H9 (cell line): ENCODE results near the gene ZNF766. TPM values are rescaled to one million over a fixed set of nuclear protein-coding genes. Genes with fewer than 3 reads are reported as not detected.

Experiments used
- DNase-seq: peaks from one replicate; pipeline ENCODE4 v3.0.0-alpha.2; 2017
- H2AFZ ChIP-seq: one replicate; pipeline ENCODE4 v1.6.1; 2013; ENCODE audit warnings: mild to moderate bottlenecking, low read length, control low read depth, moderate library complexity
- H2AK5ac ChIP-seq: 2 replicates; pipeline ENCODE4 v1.6.1; 2013; ENCODE audit warnings: low read length, control low read depth, mixed read lengths; ENCODE audit not compliant: insufficient read length
- H2BK120ac ChIP-seq: one replicate; pipeline ENCODE4 v1.6.1; 2013; ENCODE audit warnings: low read depth, mild to moderate bottlenecking, low read length, control low read depth, inconsistent platforms; ENCODE audit not compliant: poor library complexity, severe bottlenecking
- H2BK12ac ChIP-seq: 2 replicates; pipeline ENCODE4 v1.6.1; 2013; ENCODE audit warnings: low read length, control low read depth, mixed read lengths, low read depth; ENCODE audit not compliant: insufficient read length
- H2BK15ac ChIP-seq: 2 replicates; pipeline ENCODE4 v1.6.1; 2013; ENCODE audit warnings: low read depth, low read length, control low read depth
- H2BK20ac ChIP-seq: one replicate; pipeline ENCODE4 v1.6.1; 2013; ENCODE audit warnings: low read depth, mild to moderate bottlenecking, low read length, control low read depth, inconsistent platforms; ENCODE audit not compliant: poor library complexity, severe bottlenecking
- H2BK5ac ChIP-seq: 2 replicates; pipeline ENCODE4 v1.6.1; 2013; ENCODE audit warnings: low read length, control low read depth, mixed read lengths; ENCODE audit not compliant: insufficient read length
- H3K14ac ChIP-seq: 2 replicates; pipeline ENCODE4 v1.6.1; 2013; ENCODE audit warnings: low read length, control low read depth; ENCODE audit not compliant: insufficient read depth
- H3K18ac ChIP-seq: 2 replicates; pipeline ENCODE4 v1.6.1; 2013; ENCODE audit warnings: low read depth, mild to moderate bottlenecking, mixed read lengths, low read length, control low read depth; ENCODE audit not compliant: insufficient read length
- H3K23ac ChIP-seq: 2 replicates; pipeline ENCODE4 v1.6.1; 2013; ENCODE audit warnings: low read length, control low read depth, mixed read lengths, low read depth; ENCODE audit not compliant: insufficient read length
- H3K23me2 ChIP-seq: 2 replicates; pipeline ENCODE4 v1.6.1; 2013; ENCODE audit warnings: low read depth, mild to moderate bottlenecking, mixed read lengths, low read length, control low read depth; ENCODE audit not compliant: insufficient read length, poor library complexity, severe bottlenecking
- H3K27ac ChIP-seq: 2 replicates; pipeline ENCODE4 v1.5.1; 2013; ENCODE audit warnings: low read length, control low read depth, mixed read lengths, low read depth; ENCODE audit not compliant: insufficient read length
- H3K27me3 ChIP-seq: 2 replicates; pipeline ENCODE4 v1.6.1; 2013; ENCODE audit warnings: low read length, control low read depth, inconsistent platforms; ENCODE audit not compliant: insufficient read depth
- H3K4ac ChIP-seq: 2 replicates; pipeline ENCODE4 v1.6.1; 2013; ENCODE audit warnings: low read depth, mild to moderate bottlenecking, control low read depth, inconsistent platforms, low read length, moderate library complexity
- H3K4me1 ChIP-seq: 2 replicates; pipeline ENCODE4 v1.6.1; 2013; ENCODE audit warnings: low read length, control low read depth, inconsistent platforms; ENCODE audit not compliant: insufficient read depth
- H3K4me2 ChIP-seq: 2 replicates; pipeline ENCODE4 v1.6.1; 2013; ENCODE audit warnings: low read length, control low read depth, mixed read lengths; ENCODE audit not compliant: insufficient read length, insufficient read depth
- H3K56ac ChIP-seq: 2 replicates; pipeline ENCODE4 v1.6.1; 2013; ENCODE audit warnings: low read depth, mild to moderate bottlenecking, mixed read lengths, low read length, control low read depth; ENCODE audit not compliant: insufficient read length
- H3K79me1 ChIP-seq: 2 replicates; pipeline ENCODE4 v1.6.1; 2013; ENCODE audit warnings: low read depth, mild to moderate bottlenecking, moderate library complexity, low read length, control low read depth, inconsistent platforms; ENCODE audit not compliant: insufficient read depth, poor library complexity, severe bottlenecking
- H3K79me2 ChIP-seq: 2 replicates; pipeline ENCODE4 v1.6.1; 2013; ENCODE audit warnings: low read length, control low read depth, inconsistent platforms; ENCODE audit not compliant: insufficient read depth
- H3K9ac ChIP-seq: 2 replicates; pipeline ENCODE4 v1.6.1; 2013; ENCODE audit warnings: low read length, control low read depth, mixed read lengths; ENCODE audit not compliant: insufficient read length; ENCODE audit errors: extremely low read depth
- H3K9me3 ChIP-seq: one replicate; pipeline ENCODE4 v1.6.1; 2013; ENCODE audit warnings: low read depth, low read length, inconsistent platforms; ENCODE audit not compliant: control insufficient read depth
- H3T11ph ChIP-seq: one replicate; pipeline ENCODE4 v1.6.1; 2013; ENCODE audit warnings: mild to moderate bottlenecking, low read length, control low read depth, inconsistent platforms
- H4K20me1 ChIP-seq: one replicate; pipeline ENCODE4 v1.6.1; 2013; ENCODE audit not compliant: control insufficient read depth, insufficient read length, insufficient read depth
- H4K5ac ChIP-seq: 2 replicates; pipeline ENCODE4 v1.6.1; 2013; ENCODE audit warnings: low read depth, mild to moderate bottlenecking, mixed read lengths, low read length, control low read depth; ENCODE audit not compliant: insufficient read length
- H4K8ac ChIP-seq: replicated peaks from 2 replicates; pipeline ENCODE4 v1.6.1; 2013; ENCODE audit warnings: low read length, control low read depth, mixed read lengths, low read depth; ENCODE audit not compliant: insufficient read length
- H4K91ac ChIP-seq: 2 replicates; pipeline ENCODE4 v1.6.1; 2013; ENCODE audit warnings: low read depth, mild to moderate bottlenecking, moderate library complexity, mixed read lengths, low read length, control low read depth; ENCODE audit not compliant: insufficient read length
- H3K27ac Mint-ChIP-seq, 3 experiments: 2 replicates in 2 of 3; 3 replicates in 1 of 3; pipeline ENCODE4 v1.8.0; 2020 to 2021; ENCODE audit warnings: mixed read lengths in 3 of 3, mild to moderate bottlenecking in 1 of 3, moderate library complexity in 1 of 3
- H3K27me3 Mint-ChIP-seq: 2 replicates; pipeline ENCODE4 v1.8.0; 2021; ENCODE audit warnings: low read depth, mild to moderate bottlenecking, moderate library complexity, mixed read lengths
- H3K36me3 Mint-ChIP-seq, 3 experiments: 2 replicates in 2 of 3; 3 replicates in 1 of 3; pipeline ENCODE4 v1.8.0; 2020 to 2021; ENCODE audit warnings: low read depth in 3 of 3, mixed read lengths in 3 of 3; ENCODE audit not compliant: insufficient read depth in 1 of 3
- H3K4me1 Mint-ChIP-seq, 2 experiments: 2 replicates each; pipeline ENCODE4 v1.8.0; 2020; ENCODE audit warnings: mixed read lengths in 2 of 2
- H3K4me3 Mint-ChIP-seq, 2 experiments: 2 replicates in 1 of 2; 3 replicates in 1 of 2; pipeline ENCODE4 v1.8.0; 2020 to 2021; ENCODE audit warnings: mild to moderate bottlenecking in 2 of 2, mixed read lengths in 2 of 2, moderate library complexity in 1 of 2
- H3K9me3 Mint-ChIP-seq, 2 experiments: 2 replicates in 1 of 2; 3 replicates in 1 of 2; pipeline ENCODE4 v1.8.0; 2020; ENCODE audit warnings: mild to moderate bottlenecking in 2 of 2, mixed read lengths in 2 of 2, moderate library complexity in 1 of 2
- WGBS: extraction: QIAGEN DNeasy Blood & Tissue Kit; methylation state at CpG from one replicate; pipeline ENCODE4 v1.1.7; 2013; ENCODE audit warnings: missing lambda C conversion rate, low lambda C conversion rate, mixed read lengths; ENCODE audit not compliant: insufficient read length; ENCODE audit errors: extremely low coverage; 5-methylcytosine and 5-hydroxymethylcytosine counted together
- total RNA-seq: library from RNA; stranded (reverse); gene quantifications from 2 replicates; pipeline ENCODE4 v1.2.1, GENCODE V29; 2021
- TF ChIP-seq, protein P1 (sequence below): fragments of 200-600 bp; sonication (generic); conservative IDR thresholded peaks from 3 replicates; pipeline ENCODE4 v1.8.0; 2021; ENCODE audit warnings: antibody characterized with exemption, mild to moderate bottlenecking

ZNF766 gene
- total RNA-seq, 1 experiment from 2014 or later: 33.6 TPM

- H2BK120ac ChIP-seq: no peak within 1 kb of the TSS
- TF ChIP-seq, protein P1, sequence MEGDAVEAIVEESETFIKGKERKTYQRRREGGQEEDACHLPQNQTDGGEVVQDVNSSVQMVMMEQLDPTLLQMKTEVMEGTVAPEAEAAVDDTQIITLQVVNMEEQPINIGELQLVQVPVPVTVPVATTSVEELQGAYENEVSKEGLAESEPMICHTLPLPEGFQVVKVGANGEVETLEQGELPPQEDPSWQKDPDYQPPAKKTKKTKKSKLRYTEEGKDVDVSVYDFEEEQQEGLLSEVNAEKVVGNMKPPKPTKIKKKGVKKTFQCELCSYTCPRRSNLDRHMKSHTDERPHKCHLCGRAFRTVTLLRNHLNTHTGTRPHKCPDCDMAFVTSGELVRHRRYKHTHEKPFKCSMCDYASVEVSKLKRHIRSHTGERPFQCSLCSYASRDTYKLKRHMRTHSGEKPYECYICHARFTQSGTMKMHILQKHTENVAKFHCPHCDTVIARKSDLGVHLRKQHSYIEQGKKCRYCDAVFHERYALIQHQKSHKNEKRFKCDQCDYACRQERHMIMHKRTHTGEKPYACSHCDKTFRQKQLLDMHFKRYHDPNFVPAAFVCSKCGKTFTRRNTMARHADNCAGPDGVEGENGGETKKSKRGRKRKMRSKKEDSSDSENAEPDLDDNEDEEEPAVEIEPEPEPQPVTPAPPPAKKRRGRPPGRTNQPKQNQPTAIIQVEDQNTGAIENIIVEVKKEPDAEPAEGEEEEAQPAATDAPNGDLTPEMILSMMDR: peak; percentile 29; the same call in 2 of the 3 replicates
- Mint-ChIP-seq H3K4me3 (peak within 1 kb of the TSS; percentile 90 to 91), H3K27ac (peak within 1 kb of the TSS in 2 of 3 experiments; percentile 89 to 97; a peak in 5 of 7 replicates), H3K9me3 (peaks cover 0 to 34% of the 10 kb centered on the region in 2 experiments; a peak in 4 of 5 replicates), H3K27me3 (no peaks in the 10 kb centered on the region; the same call in 1 of the 2 replicates), H3K36me3 (peaks cover 49 to 55% (median 53%) of the 10 kb centered on the region in 3 experiments), H3K4me1 (peaks cover 9 to 13% of the 10 kb centered on the region in 2 experiments)
- no peaks in the 10 kb centered on the region; the same call in 1 of the 2 replicates for H3K4me1 ChIP-seq
- no peaks in the 10 kb centered on the region for H3K27me3 ChIP-seq
- H3K23me2 ChIP-seq: peaks cover 11% of the 10 kb centered on the region
- H3K79me1 ChIP-seq: peaks cover 3% of the 10 kb centered on the region
- H4K20me1 ChIP-seq: no peaks in the 10 kb centered on the region
- peak within 1 kb of the TSS; percentile 80; the same call in 1 of the 2 replicates for H3K14ac ChIP-seq
- no peak within 1 kb of the TSS; the same call in 1 of the 2 replicates for H3K4ac ChIP-seq
- no peak within 1 kb of the TSS for H2BK5ac ChIP-seq
- no peak within 1 kb of the TSS for H4K8ac ChIP-seq
- WGBS: no CpG with 5 or more reads among the region's 75 CpGs
- peaks cover 15% of the 10 kb centered on the region for H3K9me3 ChIP-seq
- H2BK15ac ChIP-seq: no peak within 1 kb of the TSS
- no peak within 1 kb of the TSS for H3K56ac ChIP-seq
- no peak within 1 kb of the TSS for H4K91ac ChIP-seq
- peak within 1 kb of the TSS; percentile 70 for H3K18ac ChIP-seq
- peak; percentile 76 for DNase-seq
- H3K9ac ChIP-seq: peak within 1 kb of the TSS; percentile 73
- no peak within 1 kb of the TSS for H3T11ph ChIP-seq
- no peak within 1 kb of the TSS for H3K27ac ChIP-seq
- H2AFZ ChIP-seq: no peak within 1 kb of the TSS
- H2AK5ac ChIP-seq: no peak within 1 kb of the TSS
- H3K79me2 ChIP-seq: no peaks in the 10 kb centered on the region
- no peak within 1 kb of the TSS for H2BK12ac ChIP-seq
- no peak within 1 kb of the TSS for H3K23ac ChIP-seq
- H2BK20ac ChIP-seq: no peak within 1 kb of the TSS
- no peak within 1 kb of the TSS for H4K5ac ChIP-seq
- H3K4me2 ChIP-seq: peak within 1 kb of the TSS; percentile 80
These were observed 27.6 kb downstream of the ZNF766 start, which contains the start of gene ZNF480 for GRCh38 chr19:52296773-52297600. Gene ZNF480, plus strand, starts transcription at chr19:52297169. Its CDS starts 3,244 bp downstream, at chr19:52300413.
